Erythroblast (primary cell): ENCODE results near the gene GUCA2A.

Experiments
- GATA1 ChIP-seq: IDR thresholded peaks from 2 replicates; pipeline ENCODE4 v1.6.1; 2011; ENCODE audit warnings: low read depth, mild to moderate bottlenecking, control low read depth, low read length, moderate library complexity
- POLR2A ChIP-seq: IDR thresholded peaks from 2 replicates; pipeline ENCODE4 v1.6.1; 2011; ENCODE audit warnings: mild to moderate bottlenecking, low read length

DNA sequence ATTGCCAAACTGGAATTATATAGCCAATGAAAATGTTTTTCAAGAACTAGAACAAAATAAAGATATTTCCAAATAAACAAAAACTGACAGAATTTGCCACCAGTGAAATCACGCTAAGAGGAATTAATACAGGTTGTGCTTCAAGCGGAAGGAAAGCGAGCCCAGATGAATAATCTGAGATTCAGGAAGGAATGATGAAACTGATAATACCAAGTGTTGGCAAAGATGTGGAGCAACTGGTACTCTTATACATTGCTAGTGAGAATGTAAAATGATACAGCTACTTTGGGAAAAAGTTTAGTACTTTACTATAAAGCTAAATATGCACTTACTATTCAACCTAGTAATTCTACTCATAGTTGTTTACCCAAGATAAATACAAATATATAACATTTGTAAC lies 42.1 kb downstream of the GUCA2A start:
- TF ChIP-seq POLR2A (no peak), GATA1 (no peak)
